Measurements from ENCODE around the gene ESPNL.
"Not testable (repeated sequence)": the region's sequence is repeated elsewhere in the genome, so short reads cannot be mapped to it uniquely, and the experiment has no call there.

The ESPNL gene

GRCh38 chr2:238169048-238169707, 69.0 kb downstream of the ESPNL start:
- no peak overlapping the region for H3K9ac ChIP-seq (ENCODE audit: low read length)
- no peak overlapping the region for H3K4me2 ChIP-seq (ENCODE audit: low read depth, low read length, poor library complexity, severe bottlenecking)
- H3K79me2 ChIP-seq (ENCODE audit: insufficient read depth, low read length): no peaks in the 10 kb centered on the region
- H3K27me3 ChIP-seq (ENCODE audit: low read length): no peaks in the 10 kb centered on the region
- H3F3A ChIP-seq (ENCODE audit: insufficient read depth): peaks cover 4% of the 10 kb centered on the region; the same call in 1 of the 2 replicates
- no peak overlapping the region for H3K4me3 ChIP-seq (ENCODE audit: insufficient read depth, low read length, poor library complexity, severe bottlenecking)
- TF ChIP-seq EZH2phosphoT487 (conservative IDR thresholded peaks at IDR 0.05; ENCODE audit: low read length) (no peak), CTCF (IDR thresholded peaks at IDR 0.05; ENCODE audit: insufficient read depth, low read length, poor library complexity, severe bottlenecking) (no peak)
- no peaks in the 10 kb centered on the region for H4K20me1 ChIP-seq (ENCODE audit: low read depth, low read length)
- H2AFZ ChIP-seq (ENCODE audit: low read depth, low read length, severe bottlenecking): no peak overlapping the region
- H3K9me2 ChIP-seq (replicated peaks; ENCODE audit: insufficient read depth, low read length): no peaks in the 10 kb centered on the region
- H3K9me3 ChIP-seq (ENCODE audit: insufficient read depth, low read length): no peaks in the 10 kb centered on the region
- no peaks in the 10 kb centered on the region; the same call in 1 of the 2 replicates for H3K36me3 ChIP-seq (ENCODE audit: low read length)
- no peak overlapping the region for H3K27ac ChIP-seq (ENCODE audit: low read depth, low read length)

GRCh38 chr2:238169708-238170251, 69.6 kb downstream of the ESPNL start:
- Histone ChIP-seq H3K36me3 (ENCODE audit: low read length) (no peaks in the 10 kb centered on the region; the same call in 1 of the 2 replicates), H3K9me3 (ENCODE audit: insufficient read depth, low read length) (no peaks in the 10 kb centered on the region), H3K9me2 (replicated peaks; ENCODE audit: insufficient read depth, low read length) (no peaks in the 10 kb centered on the region), H3K27ac (ENCODE audit: low read depth, low read length) (no peak overlapping the region), H2AFZ (ENCODE audit: low read depth, low read length, severe bottlenecking) (no peak overlapping the region), H3K4me3 (ENCODE audit: insufficient read depth, low read length, poor library complexity, severe bottlenecking) (no peak overlapping the region), H3K27me3 (ENCODE audit: low read length) (no peaks in the 10 kb centered on the region), H3K9ac (ENCODE audit: low read length) (no peak overlapping the region), H3F3A (ENCODE audit: insufficient read depth) (peaks cover 4% of the 10 kb centered on the region; the same call in 1 of the 2 replicates), H3K4me2 (ENCODE audit: low read depth, low read length, poor library complexity, severe bottlenecking) (no peak overlapping the region), H4K20me1 (ENCODE audit: low read depth, low read length) (no peaks in the 10 kb centered on the region), H3K79me2 (ENCODE audit: insufficient read depth, low read length) (no peaks in the 10 kb centered on the region)
- TF ChIP-seq CTCF (IDR thresholded peaks at IDR 0.05; ENCODE audit: insufficient read depth, low read length, poor library complexity, severe bottlenecking): no peak
- no peak for TF ChIP-seq EZH2phosphoT487 (conservative IDR thresholded peaks at IDR 0.05; ENCODE audit: low read length)

DNA sequence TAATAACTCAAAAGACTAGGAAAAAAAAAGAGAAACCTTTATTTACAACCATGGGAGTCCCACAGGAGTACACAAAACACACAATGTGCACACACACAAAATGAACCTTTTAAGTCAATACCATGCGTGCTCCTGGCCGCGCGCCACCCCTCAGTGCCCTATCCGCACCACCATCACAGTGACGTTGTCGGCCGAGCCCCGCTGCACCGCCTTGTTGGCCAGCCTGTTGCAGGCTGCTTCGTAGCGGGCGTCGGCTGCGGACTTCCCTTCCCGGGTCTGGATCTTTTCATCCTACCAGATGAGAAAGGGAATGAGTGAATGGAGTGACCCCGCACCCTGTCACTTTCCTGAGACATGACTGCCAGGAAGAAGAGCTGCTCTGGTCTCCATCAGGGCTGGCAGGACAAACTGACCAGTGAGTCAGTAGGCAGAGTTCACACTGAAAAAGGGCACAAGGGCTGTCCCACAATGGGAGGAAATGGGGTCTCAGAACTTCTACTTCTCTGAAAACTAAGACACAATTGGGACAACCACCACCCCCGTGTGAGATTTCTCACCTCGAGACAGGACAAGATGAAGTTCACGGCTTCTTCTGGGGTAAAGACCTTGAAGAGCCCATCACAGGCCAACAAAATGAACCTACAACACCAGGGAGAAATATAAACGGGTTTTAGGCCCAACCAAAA, 70.4 kb downstream of the ESPNL start:
- peaks cover 4% of the 10 kb centered on the region; the same call in 1 of the 2 replicates for H3F3A ChIP-seq (ENCODE audit: insufficient read depth)

DNA sequence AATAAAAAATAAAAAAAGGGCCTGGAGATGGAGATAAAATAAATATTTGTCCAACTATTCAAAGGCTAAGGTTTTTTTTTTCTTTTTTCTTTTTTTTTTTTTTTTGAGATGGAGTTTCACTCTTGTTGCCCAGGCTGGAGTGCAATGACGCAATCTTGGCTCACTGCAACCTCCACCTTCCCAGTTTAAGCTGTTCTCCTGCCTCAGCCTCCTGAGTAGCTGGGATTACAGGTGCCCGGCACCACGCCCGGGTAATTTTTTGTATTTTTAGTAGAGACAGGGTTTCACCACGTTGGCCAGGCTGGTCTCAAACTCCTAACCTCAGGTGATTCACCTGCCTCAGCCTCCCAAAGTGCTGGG, 70.9 kb downstream of the ESPNL start:
- H3K36me3 ChIP-seq (ENCODE audit: low read length); H3K9me2 ChIP-seq (replicated peaks; ENCODE audit: insufficient read depth, low read length); H3K9ac ChIP-seq (ENCODE audit: low read length); H4K20me1 ChIP-seq (ENCODE audit: low read depth, low read length); H3K27ac ChIP-seq (ENCODE audit: low read depth, low read length); H3K79me2 ChIP-seq (ENCODE audit: insufficient read depth, low read length); H3K27me3 ChIP-seq (ENCODE audit: low read length); H2AFZ ChIP-seq (ENCODE audit: low read depth, low read length, severe bottlenecking); H3K4me3 ChIP-seq (ENCODE audit: insufficient read depth, low read length, poor library complexity, severe bottlenecking); H3K4me2 ChIP-seq (ENCODE audit: low read depth, low read length, poor library complexity, severe bottlenecking); H3K9me3 ChIP-seq (ENCODE audit: insufficient read depth, low read length); H3F3A ChIP-seq (ENCODE audit: insufficient read depth): not testable (repeated sequence)

More for the DNA sequence above, 70.4 kb downstream of the ESPNL start:
- Histone ChIP-seq H3K27me3 (ENCODE audit: low read length) (no peaks in the 10 kb centered on the region), H3K79me2 (ENCODE audit: insufficient read depth, low read length) (no peaks in the 10 kb centered on the region), H3K4me3 (ENCODE audit: insufficient read depth, low read length, poor library complexity, severe bottlenecking) (no peak overlapping the region), H4K20me1 (ENCODE audit: low read depth, low read length) (no peaks in the 10 kb centered on the region), H3K9me2 (replicated peaks; ENCODE audit: insufficient read depth, low read length) (no peaks in the 10 kb centered on the region), H3K36me3 (ENCODE audit: low read length) (no peaks in the 10 kb centered on the region; the same call in 1 of the 2 replicates), H3K4me2 (ENCODE audit: low read depth, low read length, poor library complexity, severe bottlenecking) (no peak overlapping the region), H3K27ac (ENCODE audit: low read depth, low read length) (no peak overlapping the region), H3K9me3 (ENCODE audit: insufficient read depth, low read length) (no peaks in the 10 kb centered on the region), H2AFZ (ENCODE audit: low read depth, low read length, severe bottlenecking) (no peak overlapping the region), H3K9ac (ENCODE audit: low read length) (no peak overlapping the region)
- no peak for TF ChIP-seq EZH2phosphoT487 (conservative IDR thresholded peaks at IDR 0.05; ENCODE audit: low read length)

Measured in SU-DHL-6 (cell line).